HG03432 (cell line): ENCODE data around the gene C3orf20.

Source experiments
- ATAC-seq: cut with Tn5 transposase; IDR thresholded peaks from one replicate; pipeline ENCODE4 v1.9.1; 2021; ENCODE audit warnings: mild to moderate bottlenecking, moderate library complexity; ENCODE audit not compliant: unreplicated experiment

C3orf20 gene

GRCh38 chr3:14674841-14675240 lies at the start of gene C3orf20:
Gene C3orf20, plus strand, starts transcription at chr3:14675141. Its CDS starts 7,573 bp downstream, at chr3:14682714.
- ATAC-seq, result no peak

- ATAC-seq, result no peak
These were observed 49.5 kb upstream of the C3orf20 start for GRCh38 chr3:14625443-14625842.

- no peak for ATAC-seq
These were observed 47.1 kb upstream of the C3orf20 start for GRCh38 chr3:14627815-14628214.

- no peak for ATAC-seq
These were observed 46.5 kb upstream of the C3orf20 start for GRCh38 chr3:14628406-14628805.

GRCh38 chr3:14630404-14631100 lies 44.4 kb upstream of the C3orf20 start:
- no peak for ATAC-seq

- no peak for ATAC-seq
These were observed 43.8 kb upstream of the C3orf20 start for GRCh38 chr3:14631101-14631497.

GRCh38 chr3:14631687-14632441 lies 43.1 kb upstream of the C3orf20 start:
- no peak for ATAC-seq

GRCh38 chr3:14632442-14632930 lies 42.5 kb upstream of the C3orf20 start:
- ATAC-seq, result no peak

- no peak for ATAC-seq
These were observed 41.5 kb upstream of the C3orf20 start for GRCh38 chr3:14633417-14633816.

- no peak for ATAC-seq
These were observed 41.0 kb upstream of the C3orf20 start for GRCh38 chr3:14633819-14634424.

GRCh38 chr3:14634763-14635400 lies 40.1 kb upstream of the C3orf20 start:
- ATAC-seq, result no peak

- no peak for ATAC-seq
These were observed 38.3 kb upstream of the C3orf20 start for GRCh38 chr3:14636496-14637087.

- no peak for ATAC-seq
These were observed 34.8 kb upstream of the C3orf20 start for GRCh38 chr3:14640157-14640562.

- ATAC-seq, result no peak
These were observed 34.2 kb upstream of the C3orf20 start for GRCh38 chr3:14640734-14641133.

- ATAC-seq, result no peak
These were observed 33.6 kb upstream of the C3orf20 start for GRCh38 chr3:14641346-14641745.

GRCh38 chr3:14645453-14645852 lies 29.5 kb upstream of the C3orf20 start:
- ATAC-seq, result no peak

- no peak for ATAC-seq
These were observed 28.8 kb upstream of the C3orf20 start for GRCh38 chr3:14646131-14646573.

- no peak for ATAC-seq
These were observed 28.1 kb upstream of the C3orf20 start for GRCh38 chr3:14646589-14647413.

GRCh38 chr3:14647976-14648955 lies 26.7 kb upstream of the C3orf20 start:
- no peak for ATAC-seq
